Nephron (organoid): ENCODE data around the gene MBNL1.

Source experiments
- H3K27ac Mint-ChIP-seq, 3 experiments: 2 replicates each; pipeline ENCODE4 v1.8.0; 2020; ENCODE audit warnings: mixed read lengths in 3 of 3, mild to moderate bottlenecking in 2 of 3, moderate library complexity in 1 of 3
- H3K27me3 Mint-ChIP-seq: 2 replicates; pipeline ENCODE4 v1.8.0; 2021; ENCODE audit warnings: low read depth, mild to moderate bottlenecking, moderate library complexity, mixed read lengths
- H3K36me3 Mint-ChIP-seq: 2 replicates; pipeline ENCODE4 v1.8.0; 2020; ENCODE audit warnings: low read depth, mixed read lengths
- H3K4me1 Mint-ChIP-seq: 2 replicates; pipeline ENCODE4 v1.8.0; 2020; ENCODE audit warnings: mixed read lengths
- H3K4me3 Mint-ChIP-seq, 3 experiments: 2 replicates each; pipeline ENCODE4 v1.8.0; 2020; ENCODE audit warnings: mild to moderate bottlenecking in 3 of 3, mixed read lengths in 3 of 3, moderate library complexity in 2 of 3
- H3K9me3 Mint-ChIP-seq: 2 replicates; pipeline ENCODE4 v1.8.0; 2020; ENCODE audit warnings: mixed read lengths
- CTCF ChIP-seq, 3 experiments: fragments of 200-600 bp; sonication (generic); IDR thresholded peaks; one replicate each; pipeline ENCODE4 v1.5.0; 2021; ENCODE audit warnings: antibody characterized with exemption in 3 of 3; ENCODE audit not compliant: unreplicated experiment in 3 of 3

Gene MBNL1

DNA sequence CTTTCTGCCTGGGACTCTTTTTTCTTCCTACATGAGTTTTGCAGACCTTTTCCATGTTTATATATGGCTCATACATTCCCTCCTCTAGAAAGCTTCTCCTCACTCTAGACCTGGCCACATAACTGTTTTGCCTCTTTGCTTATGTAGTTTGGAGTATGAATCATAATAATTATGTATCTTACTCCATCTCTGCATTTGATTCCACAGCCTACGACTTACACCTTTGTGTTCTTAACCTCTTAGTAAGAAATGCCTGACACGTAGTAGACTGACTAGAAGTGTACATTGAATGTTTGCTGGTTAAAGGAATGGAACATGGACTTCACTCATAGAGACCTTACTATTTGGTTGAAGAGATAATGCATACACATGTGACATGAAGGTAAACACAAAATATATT is 56.4 kb downstream of the MBNL1 start:
- peaks cover 20% of the 10 kb centered on the region for H3K36me3 Mint-ChIP-seq
- H3K27me3 Mint-ChIP-seq, result no peaks in the 10 kb centered on the region
- TF ChIP-seq CTCF (IDR thresholded peaks at IDR 0.05; ENCODE audit: unreplicated experiment in 3 of 3), result no peak
- peaks cover 7% of the 10 kb centered on the region for H3K4me1 Mint-ChIP-seq
- H3K9me3 Mint-ChIP-seq, result peaks cover 10% of the 10 kb centered on the region
- H3K4me3 Mint-ChIP-seq, result no peak overlapping the region
- no peak overlapping the region for H3K27ac Mint-ChIP-seq

DNA sequence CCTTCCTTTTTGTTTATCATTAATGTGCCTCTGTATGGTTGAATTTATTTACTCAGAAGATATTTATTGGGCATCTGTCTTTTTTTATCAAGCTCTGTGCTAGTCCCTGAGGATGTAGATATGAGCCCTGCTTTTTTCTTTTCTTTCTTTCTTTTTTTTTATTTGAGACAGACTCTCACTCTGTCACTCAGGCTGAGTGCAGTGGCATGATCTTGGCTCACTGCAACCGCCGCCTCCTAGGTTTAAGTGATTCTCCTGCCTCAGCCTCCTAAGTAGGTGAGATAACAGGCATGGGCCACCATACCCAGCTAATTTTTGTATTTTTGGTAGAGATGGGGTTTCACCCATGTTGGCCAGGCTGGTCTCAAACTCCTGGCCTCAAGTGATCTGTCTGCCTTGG is 58.5 kb downstream of the MBNL1 start:
- Mint-ChIP-seq H3K4me1 (no peaks in the 10 kb centered on the region), H3K4me3 (no peak overlapping the region), H3K9me3 (peaks cover 10% of the 10 kb centered on the region), H3K27me3 (no peaks in the 10 kb centered on the region), H3K36me3 (peaks cover 24% of the 10 kb centered on the region), H3K27ac (no peak overlapping the region)
- TF ChIP-seq CTCF (IDR thresholded peaks at IDR 0.05; ENCODE audit: unreplicated experiment in 3 of 3), result no peak

- H3K9me3 Mint-ChIP-seq, result peaks cover 10% of the 10 kb centered on the region
- no peak overlapping the region for H3K4me3 Mint-ChIP-seq
- H3K4me1 Mint-ChIP-seq, result no peaks in the 10 kb centered on the region
- peaks cover 24% of the 10 kb centered on the region for H3K36me3 Mint-ChIP-seq
- H3K27me3 Mint-ChIP-seq, result no peaks in the 10 kb centered on the region
- H3K27ac Mint-ChIP-seq, result no peak overlapping the region
- no peak for TF ChIP-seq CTCF (IDR thresholded peaks at IDR 0.05; ENCODE audit: unreplicated experiment in 3 of 3)
Measured at GRCh38 chr3:152328841-152329240, 60.1 kb downstream of the MBNL1 start.

GRCh38 chr3:152330559-152330958 is 61.8 kb downstream of the MBNL1 start:
- Mint-ChIP-seq H3K27me3 (no peaks in the 10 kb centered on the region), H3K27ac (no peak overlapping the region), H3K36me3 (peaks cover 21% of the 10 kb centered on the region), H3K4me3 (no peak overlapping the region), H3K4me1 (no peaks in the 10 kb centered on the region), H3K9me3 (peaks cover 6% of the 10 kb centered on the region)
- no peak for TF ChIP-seq CTCF (IDR thresholded peaks at IDR 0.05; ENCODE audit: unreplicated experiment in 3 of 3)

DNA sequence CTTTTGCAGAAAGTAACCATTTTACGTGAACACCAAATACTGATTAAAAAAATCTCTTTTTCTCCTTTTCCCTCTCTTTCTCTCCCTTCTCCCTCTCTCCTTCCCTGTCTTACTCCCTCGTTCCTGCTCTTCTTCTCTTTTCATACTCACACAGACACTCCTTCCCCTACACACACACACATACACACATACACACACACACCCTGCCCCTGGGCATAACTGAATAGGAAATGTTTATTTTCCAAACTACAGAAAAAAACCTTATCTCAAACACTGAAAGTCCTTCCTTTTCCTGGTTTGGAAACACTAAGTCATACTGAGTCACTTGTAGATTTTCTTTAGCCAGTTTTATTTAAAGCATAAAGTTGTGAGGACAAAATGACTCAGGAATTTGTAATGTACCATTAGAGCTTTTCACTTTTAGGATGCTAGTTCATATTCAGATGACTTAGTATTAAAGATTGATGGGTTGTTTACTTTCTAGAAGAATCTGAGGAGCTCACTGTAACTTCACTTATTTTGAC is 62.4 kb downstream of the MBNL1 start:
- peaks cover 21% of the 10 kb centered on the region for H3K36me3 Mint-ChIP-seq
- no peaks in the 10 kb centered on the region for H3K27me3 Mint-ChIP-seq
- H3K9me3 Mint-ChIP-seq, result peaks cover under 1% of the 10 kb centered on the region
- no peak overlapping the region for H3K27ac Mint-ChIP-seq
- no peak for TF ChIP-seq CTCF (IDR thresholded peaks at IDR 0.05; ENCODE audit: unreplicated experiment in 3 of 3)
- no peaks in the 10 kb centered on the region for H3K4me1 Mint-ChIP-seq
- H3K4me3 Mint-ChIP-seq, result no peak overlapping the region

DNA sequence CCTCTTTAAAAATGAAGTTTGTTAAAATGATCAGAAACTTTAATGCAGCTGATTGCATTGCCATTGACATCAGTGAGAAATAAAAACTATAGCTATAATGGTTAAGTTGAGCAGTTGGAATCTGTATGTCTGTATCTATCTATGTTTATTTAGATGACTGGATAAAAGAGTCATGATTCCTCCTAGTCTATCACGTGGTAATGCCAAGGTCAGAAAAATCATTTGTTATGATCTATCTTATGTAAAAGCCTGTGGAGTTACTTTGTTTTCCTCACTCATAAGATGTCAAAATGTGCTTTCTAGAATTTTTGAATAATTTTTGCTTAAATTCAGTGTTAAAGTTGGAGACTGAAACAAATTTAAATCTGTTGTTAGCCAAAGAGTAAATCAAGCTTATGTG is 63.3 kb downstream of the MBNL1 start:
- Mint-ChIP-seq H3K27ac (no peak overlapping the region), H3K4me1 (no peaks in the 10 kb centered on the region), H3K9me3 (no peaks in the 10 kb centered on the region), H3K36me3 (peaks cover 16% of the 10 kb centered on the region), H3K27me3 (no peaks in the 10 kb centered on the region), H3K4me3 (no peak overlapping the region)
- no peak for TF ChIP-seq CTCF (IDR thresholded peaks at IDR 0.05; ENCODE audit: unreplicated experiment in 3 of 3)
